Ovary (tissue), 9 donors: ENCODE measurements around the gene MEGF6. TPM values are rescaled to one million over a fixed set of nuclear protein-coding genes. Genes with fewer than 3 reads are reported as not detected.

Source experiments
- DNase-seq, 5 donors: peaks; one replicate each; pipeline ENCODE4 v3.0.0-alpha.2; 2019 to 2020
- H3K27ac ChIP-seq, 2 donors: fragments of 200-600 bp; one replicate each; pipeline versions ENCODE4 v1.5.1 to v1.8.0; 2019 to 2022
- H3K27me3 ChIP-seq: fragments of 200-600 bp; one replicate; pipeline ENCODE4 v1.8.0; 2022
- H3K36me3 ChIP-seq: fragments of 200-600 bp; sonication (generic); one replicate; pipeline ENCODE4 v1.5.1; 2019
- H3K4me1 ChIP-seq: one replicate; pipeline ENCODE4 v1.8.1; 2013; ENCODE audit warnings: mild to moderate bottlenecking, moderate library complexity; ENCODE audit not compliant: insufficient read depth
- H3K4me3 ChIP-seq: fragments of 200-600 bp; sonication (generic); one replicate; pipeline ENCODE4 v1.5.1; 2017
- H3K9me3 ChIP-seq, 2 donors: fragments of 200-600 bp in 1 of 2; sonication (generic) in 1 of 2; one replicate each; pipeline versions ENCODE4 v1.5.1 to v1.8.1; 2013 to 2019; ENCODE audit warnings: mild to moderate bottlenecking in 1 of 2, moderate library complexity in 1 of 2
- CTCF ChIP-seq, 3 donors: fragments of 450-650 bp in 2 of 3; fragments of 200-600 bp in 1 of 3; IDR thresholded peaks; one replicate each; pipeline versions ENCODE4 v1.5.1 to v1.8.0; 2016 to 2022; ENCODE audit warnings: antibody characterized with exemption in 3 of 3, mild to moderate bottlenecking in 1 of 3
- EP300 ChIP-seq: sonication (generic); formaldehyde crosslinking; IDR thresholded peaks from one replicate; pipeline ENCODE4 v1.6.1; 2017; ENCODE audit warnings: antibody characterized with exemption
- POLR2A ChIP-seq: fragments of 450-650 bp; IDR thresholded peaks from one replicate; pipeline ENCODE4 v1.6.1; 2017; ENCODE audit warnings: antibody characterized with exemption, mild to moderate bottlenecking, moderate library complexity
- WGBS, 3 donors: extraction: QIAGEN DNeasy Blood & Tissue Kit in 1 of 3; methylation state at CpG; one replicate each; pipeline versions ENCODE4 v1.1.5 to v1.1.7; 2013 to 2017; 5-methylcytosine and 5-hydroxymethylcytosine counted together
- intact Hi-C, 4 donors: fragments of 100-400 bp; cut with DNase I; formaldehyde crosslinking; loops; one replicate each; pipeline versions ENCODE4 v1.11.0 to v1.15.1; 2022 to 2023
- polyA plus RNA-seq, 2 donors: library from polyadenylated mRNA; stranded (reverse); fragments of 200-250 nt in 1 of 2; fragments of 350-450 nt in 1 of 2; fragmentation: Illumina TruSeq in 1 of 2; extraction: RNeasy Lipid Tissue Mini Kit (QIAGEN cat#74804) in 1 of 2; gene quantifications; one replicate each; pipeline ENCODE4 v1.2.3, GENCODE V29; 2013 to 2014
- total RNA-seq, 7 donors: library from RNA; depleted of rRNA in 2 of 7; stranded (reverse); fragments of >200 nt in 2 of 7; fragmentation: NEBNext Ultra II Directional in 3 of 7; extraction: Animal tissue kit (Norgen Biotek cat#: 25700) in 3 of 7; gene quantifications; one replicate each; pipeline versions ENCODE4 v1.1.0 to v1.2.4, GENCODE V29; 2016 to 2023
- donor health status: DM: no; HTN: no; CAD: no; lungs with moderate emphysema.
- donor health status: DM: no; HTN: no; CAD: no.
- donor health status: Bipolar disorder and iron deficiency.
- donor health status: DM: yes; HTN: yes; CAD: no.
- donor health status: DM: no; HTN: no; CAD: no.
- donor health status: DM: yes; HTN: yes; CAD: no.

Gene MEGF6
- total and polyA plus RNA-seq, 9 donors, result 0.10 to 117 (median 12.5) TPM

GRCh38 chr1:3550511-3551289 lies 60.6 kb downstream of the MEGF6 start:
- Histone ChIP-seq H3K9me3 (no peaks in the 10 kb centered on the region), H3K4me3 (no peak overlapping the region), H3K4me1 (peaks cover 16% of the 10 kb centered on the region), H3K36me3 (no peaks in the 10 kb centered on the region), H3K27ac (no peak overlapping the region), H3K27me3 (no peaks in the 10 kb centered on the region)
- intact Hi-C loops, result no loop called here
- DNase-seq, result no peak
- 85 to 89% (median 89%) methylated on average over 27 of the region's 27 CpGs for WGBS, 3 donors
- TF ChIP-seq CTCF (IDR thresholded peaks at IDR 0.05) (no peak), POLR2A (no peak), EP300 (no peak)

DNA sequence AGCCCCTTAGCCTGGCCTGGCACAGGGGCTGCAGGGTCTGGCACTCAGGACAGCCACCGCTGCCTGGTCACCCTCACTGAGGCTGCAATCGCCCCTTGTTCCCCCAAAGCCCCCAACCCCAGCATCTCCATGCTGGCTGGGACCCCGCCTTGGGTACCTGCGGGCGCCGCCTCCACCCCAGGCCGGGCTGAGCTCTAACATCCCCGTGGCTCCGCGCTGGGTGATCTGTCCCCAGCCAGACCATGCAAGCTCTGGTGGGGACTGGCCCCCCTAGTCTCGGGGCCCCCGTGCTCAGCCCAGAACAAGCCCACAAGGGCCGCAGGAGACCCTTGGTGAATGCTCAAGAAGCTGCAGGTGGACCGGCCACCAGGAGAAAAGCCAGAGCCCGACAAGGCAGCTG lies 62.4 kb downstream of the MEGF6 start:
- Histone ChIP-seq H3K27ac (no peak overlapping the region), H3K4me1 (peaks cover 18% of the 10 kb centered on the region), H3K27me3 (no peaks in the 10 kb centered on the region), H3K4me3 (no peak overlapping the region), H3K36me3 (no peaks in the 10 kb centered on the region), H3K9me3 (no peaks in the 10 kb centered on the region)
- WGBS, 3 donors, result 83 to 91% (median 91%) methylated on average over 11 to 15 of the region's 15 CpGs
- intact Hi-C loops, result no loop called here
- no peak for DNase-seq
- TF ChIP-seq POLR2A, result no peak
- TF ChIP-seq CTCF (IDR thresholded peaks at IDR 0.05), result no peak
- no peak for TF ChIP-seq EP300

- Histone ChIP-seq H3K27ac (no peak overlapping the region), H3K27me3 (no peaks in the 10 kb centered on the region), H3K4me1 (peaks cover 14% of the 10 kb centered on the region), H3K4me3 (no peak overlapping the region), H3K36me3 (no peaks in the 10 kb centered on the region), H3K9me3 (no peaks in the 10 kb centered on the region)
- intact Hi-C loops, result no loop called here
- DNase-seq, result peak in 1 of 5 donors; percentile 59
- TF ChIP-seq POLR2A (no peak), CTCF (IDR thresholded peaks at IDR 0.05) (no peak), EP300 (no peak)
- 15 to 23% (median 20%) methylated on average over 24 of the region's 24 CpGs for WGBS, 3 donors
Observed at GRCh38 chr1:3548156-3548893, 63.0 kb downstream of the MEGF6 start.

GRCh38 chr1:3547055-3548005 lies 64.0 kb downstream of the MEGF6 start:
- no peaks in the 10 kb centered on the region for H3K36me3 ChIP-seq
- no peaks in the 10 kb centered on the region for H3K27me3 ChIP-seq
- intact Hi-C loops, result no loop called here
- 75 to 80% (median 77%) methylated on average over 28 to 38 of the region's 38 CpGs for WGBS, 3 donors
- peaks cover 11% of the 10 kb centered on the region for H3K4me1 ChIP-seq
- H3K4me3 ChIP-seq, result no peak overlapping the region
- TF ChIP-seq POLR2A (no peak), CTCF (IDR thresholded peaks at IDR 0.05) (no peak), EP300 (no peak)
- H3K27ac ChIP-seq, result no peak overlapping the region
- no peak for DNase-seq
- H3K9me3 ChIP-seq, result no peaks in the 10 kb centered on the region
